Measurements from ENCODE around the gene ZDHHC21. TPM values are rescaled to one million over a fixed set of nuclear protein-coding genes. Genes with fewer than 3 reads are reported as not detected.

ZDHHC21 gene
- total and polyA plus RNA-seq, 2 experiments from 2014 or later: 4.0 to 13.5 TPM

DNA sequence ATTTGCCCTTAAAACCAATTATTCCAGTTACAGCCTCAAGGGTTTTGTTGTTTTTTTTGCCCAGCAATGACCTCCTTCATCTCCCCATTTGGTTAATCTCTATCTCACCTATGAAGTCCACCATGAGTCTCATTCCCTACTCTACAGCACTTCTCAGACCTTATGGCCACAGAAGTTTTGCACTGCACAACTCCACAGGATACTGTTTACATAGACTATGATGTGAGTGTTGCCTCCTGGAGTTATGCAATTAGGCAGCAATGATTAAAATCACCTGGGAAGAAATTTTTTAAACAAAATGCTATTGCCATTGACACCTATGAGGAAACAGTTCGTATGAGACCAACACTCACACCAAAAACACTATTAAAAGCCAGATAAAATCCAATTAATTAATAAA is 39.7 kb downstream of the ZDHHC21 start:
- Histone ChIP-seq H3K79me2 (replicated peaks; ENCODE audit: insufficient read depth) (no peaks in the 10 kb centered on the region), H3K4me1 (ENCODE audit: insufficient read depth) (no peaks in the 10 kb centered on the region), H3K27me3 (ENCODE audit: insufficient read depth) (no peaks in the 10 kb centered on the region), H3K36me3 (ENCODE audit: insufficient read depth) (no peaks in the 10 kb centered on the region; the same call in 1 of the 2 replicates), H4K20me1 (replicated peaks; ENCODE audit: insufficient read depth) (no peaks in the 10 kb centered on the region), H3F3A (replicated peaks; ENCODE audit: low read depth) (no peaks in the 10 kb centered on the region), H3K27ac (ENCODE audit: low read depth) (no peak overlapping the region), H3K9me2 (ENCODE audit: insufficient read depth) (no peaks in the 10 kb centered on the region), H2AFZ (no peak overlapping the region), H3K4me3 (no peak overlapping the region), H3K4me2 (no peak overlapping the region)
- H3K36me3 Mint-ChIP-seq (ENCODE audit: low read depth): peaks cover 39% of the 10 kb centered on the region
- H3K9me3 Mint-ChIP-seq: peaks cover 16% of the 10 kb centered on the region
- H3K27ac Mint-ChIP-seq: no peak overlapping the region
- no peak for ATAC-seq
- no peak overlapping the region for H3K4me3 Mint-ChIP-seq
- H3K4me1 Mint-ChIP-seq: peaks cover 4% of the 10 kb centered on the region; the same call in 2 of the 3 replicates
- H3K27me3 Mint-ChIP-seq (ENCODE audit: insufficient read depth, low read depth, poor library complexity): no peaks in the 10 kb centered on the region
- TF ChIP-seq CREB1 (CRISPR knock-in tag; IDR thresholded peaks at IDR 0.05; ENCODE audit: low read depth) (no peak), JUNB (IDR thresholded peaks at IDR 0.05; ENCODE audit: unreplicated experiment) (no peak), NANOG (IDR thresholded peaks at IDR 0.05; ENCODE audit: borderline replicate concordance) (no peak), ZNF331 (CRISPR knock-in tag; IDR thresholded peaks at IDR 0.05; ENCODE audit: low read depth) (no peak), ZNF114 (CRISPR knock-in tag; IDR thresholded peaks at IDR 0.05) (no peak), EZH2phosphoT487 (IDR thresholded peaks at IDR 0.05; ENCODE audit: unreplicated experiment) (no peak)
- TF ChIP-seq, protein P1, sequence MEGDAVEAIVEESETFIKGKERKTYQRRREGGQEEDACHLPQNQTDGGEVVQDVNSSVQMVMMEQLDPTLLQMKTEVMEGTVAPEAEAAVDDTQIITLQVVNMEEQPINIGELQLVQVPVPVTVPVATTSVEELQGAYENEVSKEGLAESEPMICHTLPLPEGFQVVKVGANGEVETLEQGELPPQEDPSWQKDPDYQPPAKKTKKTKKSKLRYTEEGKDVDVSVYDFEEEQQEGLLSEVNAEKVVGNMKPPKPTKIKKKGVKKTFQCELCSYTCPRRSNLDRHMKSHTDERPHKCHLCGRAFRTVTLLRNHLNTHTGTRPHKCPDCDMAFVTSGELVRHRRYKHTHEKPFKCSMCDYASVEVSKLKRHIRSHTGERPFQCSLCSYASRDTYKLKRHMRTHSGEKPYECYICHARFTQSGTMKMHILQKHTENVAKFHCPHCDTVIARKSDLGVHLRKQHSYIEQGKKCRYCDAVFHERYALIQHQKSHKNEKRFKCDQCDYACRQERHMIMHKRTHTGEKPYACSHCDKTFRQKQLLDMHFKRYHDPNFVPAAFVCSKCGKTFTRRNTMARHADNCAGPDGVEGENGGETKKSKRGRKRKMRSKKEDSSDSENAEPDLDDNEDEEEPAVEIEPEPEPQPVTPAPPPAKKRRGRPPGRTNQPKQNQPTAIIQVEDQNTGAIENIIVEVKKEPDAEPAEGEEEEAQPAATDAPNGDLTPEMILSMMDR (conservative IDR thresholded peaks at IDR 0.05; ENCODE audit: low read depth in 2 of 2): no peak
- TF ChIP-seq, protein P2, sequence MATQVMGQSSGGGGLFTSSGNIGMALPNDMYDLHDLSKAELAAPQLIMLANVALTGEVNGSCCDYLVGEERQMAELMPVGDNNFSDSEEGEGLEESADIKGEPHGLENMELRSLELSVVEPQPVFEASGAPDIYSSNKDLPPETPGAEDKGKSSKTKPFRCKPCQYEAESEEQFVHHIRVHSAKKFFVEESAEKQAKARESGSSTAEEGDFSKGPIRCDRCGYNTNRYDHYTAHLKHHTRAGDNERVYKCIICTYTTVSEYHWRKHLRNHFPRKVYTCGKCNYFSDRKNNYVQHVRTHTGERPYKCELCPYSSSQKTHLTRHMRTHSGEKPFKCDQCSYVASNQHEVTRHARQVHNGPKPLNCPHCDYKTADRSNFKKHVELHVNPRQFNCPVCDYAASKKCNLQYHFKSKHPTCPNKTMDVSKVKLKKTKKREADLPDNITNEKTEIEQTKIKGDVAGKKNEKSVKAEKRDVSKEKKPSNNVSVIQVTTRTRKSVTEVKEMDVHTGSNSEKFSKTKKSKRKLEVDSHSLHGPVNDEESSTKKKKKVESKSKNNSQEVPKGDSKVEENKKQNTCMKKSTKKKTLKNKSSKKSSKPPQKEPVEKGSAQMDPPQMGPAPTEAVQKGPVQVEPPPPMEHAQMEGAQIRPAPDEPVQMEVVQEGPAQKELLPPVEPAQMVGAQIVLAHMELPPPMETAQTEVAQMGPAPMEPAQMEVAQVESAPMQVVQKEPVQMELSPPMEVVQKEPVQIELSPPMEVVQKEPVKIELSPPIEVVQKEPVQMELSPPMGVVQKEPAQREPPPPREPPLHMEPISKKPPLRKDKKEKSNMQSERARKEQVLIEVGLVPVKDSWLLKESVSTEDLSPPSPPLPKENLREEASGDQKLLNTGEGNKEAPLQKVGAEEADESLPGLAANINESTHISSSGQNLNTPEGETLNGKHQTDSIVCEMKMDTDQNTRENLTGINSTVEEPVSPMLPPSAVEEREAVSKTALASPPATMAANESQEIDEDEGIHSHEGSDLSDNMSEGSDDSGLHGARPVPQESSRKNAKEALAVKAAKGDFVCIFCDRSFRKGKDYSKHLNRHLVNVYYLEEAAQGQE (IDR thresholded peaks at IDR 0.05; ENCODE audit: unreplicated experiment): no peak
- TF ChIP-seq, protein P3, sequence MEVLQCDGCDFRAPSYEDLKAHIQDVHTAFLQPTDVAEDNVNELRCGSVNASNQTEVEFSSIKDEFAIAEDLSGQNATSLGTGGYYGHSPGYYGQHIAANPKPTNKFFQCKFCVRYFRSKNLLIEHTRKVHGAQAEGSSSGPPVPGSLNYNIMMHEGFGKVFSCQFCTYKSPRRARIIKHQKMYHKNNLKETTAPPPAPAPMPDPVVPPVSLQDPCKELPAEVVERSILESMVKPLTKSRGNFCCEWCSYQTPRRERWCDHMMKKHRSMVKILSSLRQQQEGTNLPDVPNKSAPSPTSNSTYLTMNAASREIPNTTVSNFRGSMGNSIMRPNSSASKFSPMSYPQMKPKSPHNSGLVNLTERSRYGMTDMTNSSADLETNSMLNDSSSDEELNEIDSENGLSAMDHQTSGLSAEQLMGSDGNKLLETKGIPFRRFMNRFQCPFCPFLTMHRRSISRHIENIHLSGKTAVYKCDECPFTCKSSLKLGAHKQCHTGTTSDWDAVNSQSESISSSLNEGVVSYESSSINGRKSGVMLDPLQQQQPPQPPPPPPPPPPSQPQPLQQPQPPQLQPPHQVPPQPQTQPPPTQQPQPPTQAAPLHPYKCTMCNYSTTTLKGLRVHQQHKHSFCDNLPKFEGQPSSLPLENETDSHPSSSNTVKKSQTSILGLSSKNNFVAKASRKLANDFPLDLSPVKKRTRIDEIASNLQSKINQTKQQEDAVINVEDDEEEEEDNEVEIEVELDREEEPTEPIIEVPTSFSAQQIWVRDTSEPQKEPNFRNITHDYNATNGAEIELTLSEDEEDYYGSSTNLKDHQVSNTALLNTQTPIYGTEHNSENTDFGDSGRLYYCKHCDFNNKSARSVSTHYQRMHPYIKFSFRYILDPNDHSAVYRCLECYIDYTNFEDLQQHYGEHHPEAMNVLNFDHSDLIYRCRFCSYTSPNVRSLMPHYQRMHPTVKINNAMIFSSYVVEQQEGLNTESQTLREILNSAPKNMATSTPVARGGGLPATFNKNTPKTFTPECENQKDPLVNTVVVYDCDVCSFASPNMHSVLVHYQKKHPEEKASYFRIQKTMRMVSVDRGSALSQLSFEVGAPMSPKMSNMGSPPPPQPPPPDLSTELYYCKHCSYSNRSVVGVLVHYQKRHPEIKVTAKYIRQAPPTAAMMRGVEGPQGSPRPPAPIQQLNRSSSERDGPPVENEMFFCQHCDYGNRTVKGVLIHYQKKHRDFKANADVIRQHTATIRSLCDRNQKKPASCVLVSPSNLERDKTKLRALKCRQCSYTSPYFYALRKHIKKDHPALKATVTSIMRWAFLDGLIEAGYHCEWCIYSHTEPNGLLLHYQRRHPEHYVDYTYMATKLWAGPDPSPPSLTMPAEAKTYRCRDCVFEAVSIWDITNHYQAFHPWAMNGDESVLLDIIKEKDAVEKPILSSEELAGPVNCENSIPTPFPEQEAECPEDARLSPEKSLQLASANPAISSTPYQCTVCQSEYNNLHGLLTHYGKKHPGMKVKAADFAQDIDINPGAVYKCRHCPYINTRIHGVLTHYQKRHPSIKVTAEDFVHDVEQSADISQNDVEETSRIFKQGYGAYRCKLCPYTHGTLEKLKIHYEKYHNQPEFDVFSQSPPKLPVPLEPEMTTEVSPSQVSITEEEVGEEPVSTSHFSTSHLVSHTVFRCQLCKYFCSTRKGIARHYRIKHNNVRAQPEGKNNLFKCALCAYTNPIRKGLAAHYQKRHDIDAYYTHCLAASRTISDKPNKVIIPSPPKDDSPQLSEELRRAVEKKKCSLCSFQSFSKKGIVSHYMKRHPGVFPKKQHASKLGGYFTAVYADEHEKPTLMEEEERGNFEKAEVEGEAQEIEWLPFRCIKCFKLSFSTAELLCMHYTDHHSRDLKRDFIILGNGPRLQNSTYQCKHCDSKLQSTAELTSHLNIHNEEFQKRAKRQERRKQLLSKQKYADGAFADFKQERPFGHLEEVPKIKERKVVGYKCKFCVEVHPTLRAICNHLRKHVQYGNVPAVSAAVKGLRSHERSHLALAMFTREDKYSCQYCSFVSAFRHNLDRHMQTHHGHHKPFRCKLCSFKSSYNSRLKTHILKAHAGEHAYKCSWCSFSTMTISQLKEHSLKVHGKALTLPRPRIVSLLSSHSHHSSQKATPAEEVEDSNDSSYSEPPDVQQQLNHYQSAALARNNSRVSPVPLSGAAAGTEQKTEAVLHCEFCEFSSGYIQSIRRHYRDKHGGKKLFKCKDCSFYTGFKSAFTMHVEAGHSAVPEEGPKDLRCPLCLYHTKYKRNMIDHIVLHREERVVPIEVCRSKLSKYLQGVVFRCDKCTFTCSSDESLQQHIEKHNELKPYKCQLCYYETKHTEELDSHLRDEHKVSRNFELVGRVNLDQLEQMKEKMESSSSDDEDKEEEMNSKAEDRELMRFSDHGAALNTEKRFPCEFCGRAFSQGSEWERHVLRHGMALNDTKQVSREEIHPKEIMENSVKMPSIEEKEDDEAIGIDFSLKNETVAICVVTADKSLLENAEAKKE (CRISPR knock-in tag; IDR thresholded peaks at IDR 0.05): no peak
- TF ChIP-seq, protein P4, sequence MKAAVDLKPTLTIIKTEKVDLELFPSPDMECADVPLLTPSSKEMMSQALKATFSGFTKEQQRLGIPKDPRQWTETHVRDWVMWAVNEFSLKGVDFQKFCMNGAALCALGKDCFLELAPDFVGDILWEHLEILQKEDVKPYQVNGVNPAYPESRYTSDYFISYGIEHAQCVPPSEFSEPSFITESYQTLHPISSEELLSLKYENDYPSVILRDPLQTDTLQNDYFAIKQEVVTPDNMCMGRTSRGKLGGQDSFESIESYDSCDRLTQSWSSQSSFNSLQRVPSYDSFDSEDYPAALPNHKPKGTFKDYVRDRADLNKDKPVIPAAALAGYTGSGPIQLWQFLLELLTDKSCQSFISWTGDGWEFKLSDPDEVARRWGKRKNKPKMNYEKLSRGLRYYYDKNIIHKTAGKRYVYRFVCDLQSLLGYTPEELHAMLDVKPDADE (IDR thresholded peaks at IDR 0.05): no peak
- DNase-seq (ENCODE audit: low spot score): no peak
